GM10266 (cell line): ENCODE data around the gene CPAMD8.
"Not testable (repeated sequence)": the region's sequence is repeated elsewhere in the genome, so short reads cannot be mapped to it uniquely, and the experiment has no call there.

Experiments
- DNase-seq: peaks from one replicate; pipeline ENCODE4 v3.0.0; 2012; ENCODE audit errors: extremely low spot score
- CTCF ChIP-seq: IDR thresholded peaks from 2 replicates; pipeline ENCODE4 v1.5.1; 2012; ENCODE audit warnings: mild to moderate bottlenecking, low read depth; ENCODE audit not compliant: control insufficient read depth, insufficient read depth; ENCODE audit errors: missing control alignments

The CPAMD8 gene

DNA sequence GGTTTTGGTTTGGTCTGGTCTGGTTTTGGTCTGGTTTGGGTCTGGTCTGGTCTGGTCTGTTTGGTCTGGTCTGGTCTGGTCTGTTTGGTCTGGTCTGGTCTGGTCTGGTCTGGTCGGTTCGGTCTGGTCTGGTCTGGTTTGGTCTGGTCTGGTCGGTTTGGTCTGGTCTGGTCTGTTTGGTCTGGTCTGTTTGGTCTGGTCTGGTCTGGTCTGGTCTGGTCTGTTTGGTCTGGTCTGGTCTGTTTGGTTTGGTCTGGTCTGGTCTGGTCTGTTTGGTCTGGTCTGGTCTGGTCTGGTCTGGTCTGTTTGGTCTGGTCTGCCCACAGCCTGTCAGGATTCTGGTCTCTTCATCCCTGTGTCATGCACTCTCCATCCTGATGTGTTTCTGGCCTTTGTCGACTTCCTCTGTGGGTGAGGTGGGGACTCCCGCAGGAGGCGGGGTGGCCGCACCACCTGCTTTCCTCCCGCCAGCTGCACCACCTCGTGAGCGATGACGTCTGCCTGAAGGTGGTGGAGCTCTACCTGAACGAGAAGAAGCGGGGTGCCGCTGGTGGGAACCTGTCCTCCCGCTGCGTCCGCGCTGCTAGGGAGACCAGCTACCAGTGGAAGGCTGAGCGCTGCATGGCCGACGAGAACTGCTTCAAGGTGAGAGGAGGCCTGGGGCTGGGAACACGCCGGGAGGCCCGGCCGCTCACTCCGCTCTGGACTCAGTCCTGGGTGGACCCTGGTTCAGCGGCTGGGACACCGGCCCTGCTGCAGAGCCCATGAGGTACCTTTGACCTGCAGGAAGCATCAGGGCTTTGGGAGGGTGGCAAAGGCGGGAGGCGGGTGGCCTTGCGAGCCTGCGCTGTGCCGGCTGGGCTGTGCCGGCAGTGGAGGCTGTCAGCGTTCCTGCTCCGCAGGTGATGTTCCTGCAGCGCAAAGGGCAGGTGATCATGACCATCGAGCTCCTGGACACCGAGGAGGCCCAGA lies 150.7 kb downstream of the CPAMD8 start:
- no peak for DNase-seq
- no peak for TF ChIP-seq CTCF

DNA sequence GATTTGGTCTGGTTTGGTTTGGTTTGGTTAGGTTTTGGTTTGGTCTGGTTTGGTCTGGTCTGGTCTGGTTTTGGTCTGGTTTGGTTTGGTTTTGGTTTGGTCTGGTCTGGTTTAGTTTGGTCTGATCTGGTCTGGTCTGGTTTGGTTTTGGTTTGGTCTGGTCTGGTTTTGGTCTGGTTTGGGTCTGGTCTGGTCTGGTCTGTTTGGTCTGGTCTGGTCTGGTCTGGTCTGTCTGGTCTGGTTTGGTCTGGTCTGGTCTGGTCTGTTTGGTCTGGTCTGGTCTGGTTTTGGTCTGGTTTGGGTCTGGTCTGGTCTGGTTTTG lies 151.7 kb downstream of the CPAMD8 start:
- not testable (repeated sequence) for DNase-seq

DNA sequence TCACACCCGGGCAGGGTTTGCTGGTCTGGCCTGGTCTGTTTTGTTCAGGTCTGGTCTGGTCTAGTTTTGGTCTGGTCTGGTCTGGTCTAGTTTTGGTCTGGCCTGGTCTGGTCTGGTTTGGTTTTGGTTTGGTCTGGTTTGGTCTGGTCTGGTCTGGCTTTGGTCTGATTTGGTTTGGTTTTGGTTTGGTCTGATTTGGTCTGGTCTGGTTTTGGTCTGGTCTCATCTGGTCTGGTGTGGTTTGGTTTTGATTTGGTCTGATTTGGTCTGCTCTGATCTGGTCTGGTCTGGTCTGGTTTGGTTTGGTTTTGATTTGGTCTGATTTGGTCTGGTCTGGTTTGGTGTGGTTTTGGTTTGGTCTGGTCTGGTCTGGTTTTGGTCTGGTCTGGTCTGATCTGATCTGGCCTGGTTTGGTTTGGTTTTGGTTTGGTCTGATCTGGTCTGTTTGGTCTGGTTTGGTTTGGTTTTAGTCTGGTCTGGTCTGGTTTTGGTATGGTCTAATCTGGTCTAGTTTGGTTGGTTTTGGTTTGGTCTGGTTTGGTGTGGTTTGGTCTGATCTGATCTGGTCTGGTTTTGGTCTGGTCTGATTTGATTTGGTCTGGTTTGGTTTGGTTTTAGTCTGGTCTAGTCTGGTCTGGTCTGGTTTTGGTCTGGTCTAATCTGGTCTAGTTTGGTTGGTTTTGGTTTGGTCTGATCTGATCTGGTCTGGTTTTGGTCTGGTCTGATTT lies 152.2 kb downstream of the CPAMD8 start:
- TF ChIP-seq CTCF = no peak
- DNase-seq = no peak

DNA sequence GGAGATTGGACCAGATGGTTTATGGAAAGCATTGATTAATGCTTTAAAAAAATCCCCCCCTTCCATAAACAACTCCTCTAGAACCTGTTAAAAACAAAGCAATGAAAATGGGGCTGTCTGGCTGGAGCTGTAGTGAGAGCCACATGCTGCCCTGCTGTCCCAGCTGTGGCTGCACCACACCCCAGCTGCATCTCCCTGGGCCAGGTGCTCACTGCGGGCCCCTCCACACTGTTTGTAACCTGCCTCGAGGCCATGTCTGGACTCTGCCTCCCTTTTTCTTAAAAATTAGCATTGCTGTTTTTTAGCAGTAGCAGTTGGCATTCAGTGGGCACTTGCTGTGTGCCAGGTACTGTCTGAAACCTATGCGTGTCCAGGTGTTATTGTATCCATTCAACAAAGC lies 153.0 kb downstream of the CPAMD8 start:
- TF ChIP-seq CTCF = no peak
- DNase-seq = no peak

DNA sequence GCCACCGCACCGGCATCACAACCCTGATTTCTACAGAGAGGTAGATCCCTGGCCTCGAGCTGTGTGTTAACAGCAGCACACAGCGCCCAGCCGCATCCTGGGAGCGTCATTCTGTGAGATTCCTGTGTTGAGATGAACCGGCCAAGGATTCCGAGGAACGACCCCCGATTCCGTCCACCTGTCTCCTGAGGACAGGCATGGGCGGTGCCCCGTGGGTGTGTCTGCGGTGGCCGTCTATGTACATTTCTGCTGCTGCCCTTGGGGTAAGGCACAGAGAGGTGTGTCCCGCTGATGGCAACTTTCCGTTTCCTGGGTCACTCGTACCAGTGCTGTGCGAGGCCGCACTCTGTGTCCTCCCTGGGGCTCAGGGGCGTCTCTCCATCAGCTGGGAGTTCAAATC lies 153.9 kb downstream of the CPAMD8 start:
- DNase-seq = no peak
- TF ChIP-seq CTCF = no peak

- no peak for DNase-seq
- no peak for TF ChIP-seq CTCF
These were observed 154.7 kb downstream of the CPAMD8 start for GRCh38 chr19:16871871-16872270.

DNA sequence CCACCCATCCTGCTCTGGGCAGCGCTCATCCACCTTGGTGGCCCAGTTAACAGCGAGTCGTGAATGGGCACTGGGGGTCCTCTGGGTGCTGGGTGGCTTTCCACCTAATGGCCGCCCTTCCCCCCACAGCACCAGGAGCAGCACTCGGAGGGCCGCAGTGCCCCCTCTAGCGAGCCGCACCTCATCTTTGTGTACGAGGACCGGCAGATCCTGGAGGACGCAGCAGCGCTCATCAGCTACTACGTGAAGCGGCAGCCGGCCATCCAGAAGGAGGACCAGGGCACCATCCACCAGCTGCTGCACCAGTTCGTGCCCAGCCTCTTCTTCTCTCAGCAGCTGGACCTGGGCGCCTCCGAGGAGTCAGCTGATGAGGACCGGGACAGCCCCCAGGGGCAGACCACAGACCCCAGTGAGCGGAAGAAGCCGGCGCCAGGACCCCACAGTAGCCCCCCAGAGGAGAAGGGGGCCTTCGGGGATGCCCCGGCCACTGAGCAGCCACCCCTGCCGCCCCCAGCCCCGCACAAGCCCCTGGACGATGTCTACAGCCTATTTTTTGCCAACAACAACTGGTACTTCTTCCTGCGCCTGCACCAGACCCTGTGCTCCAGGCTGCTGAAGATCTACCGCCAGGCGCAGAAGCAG lies 157.2 kb downstream of the CPAMD8 start:
- no peak for TF ChIP-seq CTCF
- no peak for DNase-seq
